ENCODE data around the gene CHD8. TPM values are rescaled to one million over a fixed set of nuclear protein-coding genes. Genes with fewer than 3 reads are reported as not detected.

Gene CHD8
- total and polyA plus RNA-seq, 2 of the 4 experiments (the other 2 are of a cell fraction): 32.1 to 55.0 TPM

GRCh38 chr14:21455592-21455911 is 371 bp downstream of the CHD8 start:
- in situ Hi-C loops (cut with MboI; ENCODE audit: low sequenced_read_pairs): no loop called here
- no TSS peak for BruUV-seq (replicated peaks)
- dilution Hi-C loops (cut with HindIII; ENCODE audit: low sequenced_read_pairs, unreplicated experiment): no loop called here

More at GRCh38 chr14:21455592-21455911, 371 bp downstream of the CHD8 start:
- H2AK5ac ChIP-seq (ENCODE audit: low read depth, low read length): 0 out of 2 replicates have a peak overlapping the region, but pooled peaks have one; percentile 6
- TF ChIP-seq MXI1 (IDR thresholded peaks at IDR 0.05; ENCODE audit: borderline replicate concordance, low read depth, low read length) (no peak), CHD1 (IDR thresholded peaks at IDR 0.05; ENCODE audit: low read depth, low read length) (no peak), CEBPB (IDR thresholded peaks at IDR 0.05; ENCODE audit: low read depth, low read length) (no peak), POLR2A (IDR thresholded peaks at IDR 0.05; ENCODE audit: low read depth, low read length) (no peak), BHLHE40 (IDR thresholded peaks at IDR 0.05; ENCODE audit: low read depth, low read length) (no peak), RCOR1 (IDR thresholded peaks at IDR 0.05; ENCODE audit: insufficient replicate concordance, low read length) (no peak), SMC3 (IDR thresholded peaks at IDR 0.05; ENCODE audit: low read depth, low read length) (no peak), MAZ (IDR thresholded peaks at IDR 0.05; ENCODE audit: borderline replicate concordance, low read depth, low read length) (no peak), MAFK (IDR thresholded peaks at IDR 0.05; ENCODE audit: low read depth, low read length) (no peak), CTCF (conservative IDR thresholded peaks at IDR 0.05; ENCODE audit: low read depth, low read length) (no peak), RAD21 (IDR thresholded peaks at IDR 0.05; ENCODE audit: low read length) (no peak), ELK1 (IDR thresholded peaks at IDR 0.05; ENCODE audit: borderline replicate concordance, low read depth, low read length) (no peak), RFX5 (IDR thresholded peaks at IDR 0.05; ENCODE audit: low read depth, low read length) (no peak), FOS (IDR thresholded peaks at IDR 0.05; ENCODE audit: low read depth, low read length) (no peak), NFE2L2 (IDR thresholded peaks at IDR 0.05; ENCODE audit: low read depth, low read length) (no peak)
- TF ChIP-seq, protein P1, sequence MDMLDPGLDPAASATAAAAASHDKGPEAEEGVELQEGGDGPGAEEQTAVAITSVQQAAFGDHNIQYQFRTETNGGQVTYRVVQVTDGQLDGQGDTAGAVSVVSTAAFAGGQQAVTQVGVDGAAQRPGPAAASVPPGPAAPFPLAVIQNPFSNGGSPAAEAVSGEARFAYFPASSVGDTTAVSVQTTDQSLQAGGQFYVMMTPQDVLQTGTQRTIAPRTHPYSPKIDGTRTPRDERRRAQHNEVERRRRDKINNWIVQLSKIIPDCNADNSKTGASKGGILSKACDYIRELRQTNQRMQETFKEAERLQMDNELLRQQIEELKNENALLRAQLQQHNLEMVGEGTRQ (IDR thresholded peaks at IDR 0.05; ENCODE audit: low read depth, low read length): no peak
- H3K4me2 ChIP-seq (ENCODE audit: low read depth, low read length): peak overlapping the region; percentile 69; the same call in 1 of the 2 replicates
- no peak overlapping the region for H2BK120ac ChIP-seq (ENCODE audit: low read depth, low read length)
- H3K18ac ChIP-seq (ENCODE audit: low read depth, low read length): no peak overlapping the region
- peak overlapping the region; percentile 81 for H3K9ac ChIP-seq (ENCODE audit: low read depth, low read length)
- CTCF ChIA-PET: interaction anchor here (0.6 to 1.8 kb wide), 5 partner anchors 12 to 337 kb away, joined by 3 to 8 read pairs (median 3); no protein-coding TSS in a partner anchor
- H4K91ac ChIP-seq (ENCODE audit: insufficient read depth, low read depth, low read length): 0 out of 2 replicates have a peak overlapping the region, but pooled peaks have one; percentile 20
- peak overlapping the region; percentile 99 for H2AFZ ChIP-seq (replicated peaks; ENCODE audit: low read length, poor library complexity)
- H3K36me3 ChIP-seq (ENCODE audit: control insufficient read depth, insufficient read depth, low read length): no peaks in the 10 kb centered on the region
- H2BK20ac ChIP-seq (ENCODE audit: low read depth, low read length): no peak overlapping the region
- peak overlapping the region; percentile 31 for H2BK5ac ChIP-seq (ENCODE audit: low read depth, low read length, poor library complexity, severe bottlenecking)
- H3K79me1 ChIP-seq (ENCODE audit: low read depth in 1 of 2, low read length in 2 of 2): peaks cover 6 to 26% of the 10 kb centered on the region in 2 experiments; a peak in 3 of 4 replicates
- POLR2A ChIA-PET (ENCODE audit: unreplicated experiment): interaction anchor here (0.9 to 1.0 kb wide), 2 partner anchors 12 to 19 kb away, joined by 3 read pairs; no protein-coding TSS in a partner anchor
- peak overlapping the region; percentile 84; the same call in 1 of the 2 replicates for H3K14ac ChIP-seq (replicated peaks; ENCODE audit: low read depth, low read length)
- H3K4me3 ChIP-seq (ENCODE audit: insufficient read depth, low read depth, low read length): peak overlapping the region; percentile 81
- H4K20me1 ChIP-seq (ENCODE audit: insufficient read depth, low read length): no peaks in the 10 kb centered on the region; the same call in none of the 2 replicates
- peak overlapping the region; percentile 91 for H2AK9ac ChIP-seq (replicated peaks; ENCODE audit: low read depth, low read length, poor library complexity)
- peak overlapping the region; percentile 8 to 92; a peak in 3 of 4 replicates for H4K8ac ChIP-seq (ENCODE audit: low read depth in 2 of 2, low read length in 2 of 2)
- no CpG with 5 or more reads among the region's 17 CpGs for WGBS, 2 experiments (ENCODE audit: extremely low coverage in 2 of 2, insufficient read length in 1 of 2)
- H3K4ac ChIP-seq (ENCODE audit: low read depth, low read length): peak overlapping the region; percentile 75
- ATAC-seq (ENCODE audit: low read depth) (peak; percentile 33), DNase-seq (no peak)
- peak overlapping the region; percentile 60 for H3K27ac ChIP-seq (ENCODE audit: insufficient read depth, low read length)
- H4K5ac ChIP-seq (ENCODE audit: low read depth, low read length): peak overlapping the region; percentile 50
- no peaks in the 10 kb centered on the region for H3K9me3 ChIP-seq (ENCODE audit: control insufficient read depth, insufficient read depth, low read length)
- H3K56ac ChIP-seq (ENCODE audit: extremely low read depth, insufficient read depth, low read length): peak overlapping the region; percentile 65
- H2BK15ac ChIP-seq (ENCODE audit: low read depth, low read length): no peak overlapping the region
- H3K23ac ChIP-seq (ENCODE audit: low read depth, low read length): peak overlapping the region; percentile 47
- H3K27me3 ChIP-seq (ENCODE audit: control insufficient read depth, insufficient read depth, low read length): no peaks in the 10 kb centered on the region
- intact Hi-C loops (cut with micrococcal nuclease): loop anchor here (5.0 kb wide), 1 partner anchor 257 kb away; no protein-coding TSS in a partner anchor
- no peaks in the 10 kb centered on the region; the same call in 1 of the 2 replicates for H3K4me1 ChIP-seq (ENCODE audit: control insufficient read depth, insufficient read depth, low read length)
- H3K9me1 ChIP-seq (ENCODE audit: insufficient read depth, low read length): no peaks in the 10 kb centered on the region; the same call in 1 of the 2 replicates

All from IMR-90 (cell line).